ENCODE data around the gene CPEB4. TPM values are rescaled to one million over a fixed set of nuclear protein-coding genes. Genes with fewer than 3 reads are reported as not detected.

Gene CPEB4
- total RNA-seq, 1 experiment from 2014 or later: 11.1 TPM

- Histone ChIP-seq H3K36me3 (ENCODE audit: control insufficient read depth in 1 of 2, insufficient read depth in 2 of 2, low read length in 2 of 2) (no peaks in the 10 kb centered on the region; a peak in 1 of 4 replicates), H3K4me1 (ENCODE audit: control insufficient read depth in 1 of 2, insufficient read depth in 2 of 2, low read length in 2 of 2) (no peaks in the 10 kb centered on the region), H3K9me3 (ENCODE audit: control insufficient read depth in 1 of 2, insufficient read depth in 1 of 2, low read depth in 1 of 2, low read length in 2 of 2) (no peaks in the 10 kb centered on the region), H2AFZ (ENCODE audit: low read depth, low read length, poor library complexity, severe bottlenecking) (no peak overlapping the region), H3K27ac (ENCODE audit: low read depth, low read length) (no peak overlapping the region), H3K79me2 (ENCODE audit: insufficient read depth, low read length) (no peaks in the 10 kb centered on the region), H3K9me2 (ENCODE audit: insufficient read depth) (no peaks in the 10 kb centered on the region), H3K9ac (ENCODE audit: low read length) (no peak overlapping the region), H4K20me1 (ENCODE audit: insufficient read depth) (no peaks in the 10 kb centered on the region), H3K27me3 (ENCODE audit: insufficient read depth, low read length) (no peaks in the 10 kb centered on the region), H3K4me3 (replicated peaks in 1 of 2; ENCODE audit: low read depth in 1 of 2, low read length in 2 of 2) (no peak overlapping the region), H3K4me2 (ENCODE audit: low read length) (no peak overlapping the region)
- intact Hi-C loops (cut with micrococcal nuclease): no loop called here
- POLR2A ChIA-PET: no interaction called here
- RAD21 ChIA-PET (ENCODE audit: low non-redundant PET in 1 of 2, low total read pairs in 2 of 2, uncharacterized antibody in 2 of 2, unreplicated experiment in 2 of 2): no interaction called here
- CTCF ChIA-PET: interaction anchor here (1.5 kb wide), 1 partner anchor 21 kb away, joined by 5 read pairs; no protein-coding TSS in a partner anchor
- TF ChIP-seq ZBTB33 (IDR thresholded peaks at IDR 0.05; ENCODE audit: extremely low read depth, insufficient replicate concordance, low read length): no peak
- TF ChIP-seq ZNF274 (IDR thresholded peaks at IDR 0.05; ENCODE audit: low read depth, low read length): no peak
- no peak for TF ChIP-seq SIN3A (IDR thresholded peaks at IDR 0.05; ENCODE audit: low read depth)
- TF ChIP-seq POLR2AphosphoS5 (IDR thresholded peaks at IDR 0.05; ENCODE audit: low read depth, low read length): no peak
- TF ChIP-seq EGR1 (IDR thresholded peaks at IDR 0.05; ENCODE audit: low read depth): no peak
- TF ChIP-seq SP1 (IDR thresholded peaks at IDR 0.05; ENCODE audit: low read depth): no peak
- no peak for TF ChIP-seq RAD21 (IDR thresholded peaks at IDR 0.05; ENCODE audit: low read depth)
- TF ChIP-seq CBX3 (IDR thresholded peaks at IDR 0.05; ENCODE audit: low read depth): no peak
- TF ChIP-seq YY1 (IDR thresholded peaks at IDR 0.05; ENCODE audit: extremely low read depth, insufficient replicate concordance, low read depth, low read length): no peak
- no peak for TF ChIP-seq CEBPB (IDR thresholded peaks at IDR 0.05; ENCODE audit: low read depth)
- TF ChIP-seq ZFX (IDR thresholded peaks at IDR 0.05): no peak
- TF ChIP-seq CTCF (IDR thresholded peaks at IDR 0.05 in 2 of 3, conservative IDR thresholded peaks at IDR 0.05 in 1 of 3; ENCODE audit: borderline replicate concordance in 1 of 3, insufficient read depth in 1 of 3, low read depth in 2 of 3, low read length in 2 of 3): no peak
- no peak for TF ChIP-seq SRF (IDR thresholded peaks at IDR 0.05; ENCODE audit: low read depth)
- no peak for TF ChIP-seq EZH2 (IDR thresholded peaks at IDR 0.05)
- no peak for TF ChIP-seq ELF1 (IDR thresholded peaks at IDR 0.05; ENCODE audit: borderline replicate concordance, low read depth)
- TF ChIP-seq JUND (IDR thresholded peaks at IDR 0.05): no peak
- TF ChIP-seq TCF7L2 (IDR thresholded peaks at IDR 0.05; ENCODE audit: borderline replicate concordance, extremely low read depth, insufficient read depth, insufficient read length): no peak
- BruUV-seq (replicated peaks): no TSS peak
- DNase-seq (ENCODE audit: low read depth, low spot score) (no peak), ATAC-seq (no peak)
Measured at GRCh38 chr5:173946323-173946722, 58.2 kb downstream of the CPEB4 start.
